HG03175 (cell line): ENCODE results near the gene REEP3.

ENCODE experiments used
- ATAC-seq: cut with Tn5 transposase; IDR thresholded peaks from one replicate; pipeline ENCODE4 v1.9.1; 2021; ENCODE audit warnings: mild to moderate bottlenecking, moderate library complexity; ENCODE audit not compliant: unreplicated experiment

The REEP3 gene

GRCh38 chr10:63584725-63585035 is 63.5 kb downstream of the REEP3 start:
- ATAC-seq = no peak

GRCh38 chr10:63585041-63585440 is 63.8 kb downstream of the REEP3 start:
- ATAC-seq = no peak

GRCh38 chr10:63586043-63586442 is 64.8 kb downstream of the REEP3 start:
- no peak for ATAC-seq

- ATAC-seq = no peak
These were observed 66.0 kb downstream of the REEP3 start for GRCh38 chr10:63587191-63587590.

GRCh38 chr10:63588436-63589167 is 67.4 kb downstream of the REEP3 start:
- ATAC-seq = no peak

- ATAC-seq = no peak
These were observed 70.6 kb downstream of the REEP3 start for GRCh38 chr10:63591600-63592379.

GRCh38 chr10:63593576-63593975 is 72.4 kb downstream of the REEP3 start:
- ATAC-seq = no peak

- no peak for ATAC-seq
These were observed 73.9 kb downstream of the REEP3 start for GRCh38 chr10:63595072-63595471.

GRCh38 chr10:63596924-63597323 is 75.7 kb downstream of the REEP3 start:
- no peak for ATAC-seq

- no peak for ATAC-seq
These were observed 79.3 kb downstream of the REEP3 start for GRCh38 chr10:63600540-63600939.

- ATAC-seq = no peak
These were observed 82.7 kb downstream of the REEP3 start for GRCh38 chr10:63603709-63604445.

GRCh38 chr10:63605197-63605967 is 84.2 kb downstream of the REEP3 start:
- ATAC-seq = no peak

GRCh38 chr10:63608511-63608910 is 87.3 kb downstream of the REEP3 start:
- no peak for ATAC-seq

- no peak for ATAC-seq
These were observed 89.9 kb downstream of the REEP3 start for GRCh38 chr10:63611078-63611477.

- ATAC-seq = no peak
These were observed 93.2 kb downstream of the REEP3 start for GRCh38 chr10:63614371-63614891.

- no peak for ATAC-seq
These were observed 97.4 kb downstream of the REEP3 start for GRCh38 chr10:63618552-63618951.

GRCh38 chr10:63619426-63619825 is 98.2 kb downstream of the REEP3 start:
- no peak for ATAC-seq

GRCh38 chr10:63622097-63622496 is 100.9 kb downstream of the REEP3 start:
- ATAC-seq = no peak

GRCh38 chr10:63624701-63625100 is 103.5 kb downstream of the REEP3 start:
- no peak for ATAC-seq

- ATAC-seq = no peak
These were observed 106.2 kb downstream of the REEP3 start for GRCh38 chr10:63627396-63627795.

- no peak for ATAC-seq
These were observed 106.7 kb downstream of the REEP3 start for GRCh38 chr10:63627881-63628296.
